ENCODE measurements around the gene RPLP1.

RPLP1 gene

DNA sequence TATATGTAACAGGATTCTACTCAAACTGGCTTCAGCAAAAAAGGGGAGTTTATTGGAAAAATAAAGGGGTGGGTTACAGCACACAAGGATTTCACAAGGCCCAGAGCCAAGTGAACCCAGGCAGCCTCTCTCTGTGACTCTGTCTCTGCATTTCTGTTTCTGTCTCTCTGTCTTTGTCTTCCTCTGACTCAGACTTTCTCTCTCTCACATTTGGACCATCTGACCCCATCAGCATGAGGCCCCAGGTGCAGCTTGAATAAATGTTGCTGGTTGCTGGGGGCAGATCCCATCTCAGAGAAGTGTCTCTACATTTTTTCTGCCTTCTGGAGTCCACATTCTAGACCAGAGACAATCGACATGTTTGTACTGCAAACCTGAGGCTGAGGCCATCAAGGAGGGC, 45.0 kb downstream of the RPLP1 start:
- DNase-seq (ENCODE audit: low read depth in 2 of 2), result no peak

DNA sequence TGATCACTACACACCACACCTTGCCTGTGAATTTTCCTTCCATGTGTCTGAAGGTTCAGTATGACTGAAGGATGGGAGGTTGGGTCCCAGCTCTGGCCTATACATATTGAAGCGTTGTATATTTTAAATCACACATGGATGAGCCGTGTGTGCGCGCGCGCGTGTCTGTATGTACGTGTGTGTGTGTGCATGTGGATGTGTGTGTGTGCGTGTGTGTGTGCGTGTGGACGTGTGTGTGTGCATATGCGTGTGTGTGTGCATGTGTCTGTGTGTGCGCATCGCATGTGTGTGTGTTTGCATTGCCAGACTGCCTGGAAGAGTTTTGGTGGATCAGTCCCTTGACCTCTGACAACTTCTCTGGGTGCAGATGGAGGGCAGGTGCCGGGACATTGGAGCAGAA, 45.7 kb downstream of the RPLP1 start:
- no peak for DNase-seq (ENCODE audit: low read depth in 2 of 2)

GRCh38 chr15:69498987-69499386, 46.4 kb downstream of the RPLP1 start:
- no peak for DNase-seq (ENCODE audit: low read depth in 2 of 2)

- no peak for DNase-seq (ENCODE audit: low read depth in 2 of 2)
These were observed 47.0 kb downstream of the RPLP1 start for GRCh38 chr15:69499521-69500211.

DNA sequence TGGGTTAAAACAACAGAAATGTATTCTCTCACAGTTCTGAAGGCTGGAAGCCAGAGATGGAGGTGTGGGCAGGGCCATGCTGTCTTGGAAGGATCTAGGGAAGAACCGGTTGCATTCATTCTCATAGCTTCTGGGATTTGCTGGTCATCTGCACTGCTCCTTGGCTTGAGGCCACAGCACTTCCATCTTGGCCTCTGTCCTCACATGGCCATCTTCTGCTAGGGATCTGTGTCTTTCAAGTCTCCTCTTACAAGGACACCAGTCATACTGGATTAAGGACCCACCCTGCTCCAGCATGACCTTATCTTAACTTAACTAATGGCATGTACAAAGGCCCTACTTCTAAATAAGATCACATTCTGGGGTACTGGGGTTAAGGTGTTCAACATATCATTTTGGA, 47.7 kb downstream of the RPLP1 start:
- no peak for DNase-seq (ENCODE audit: low read depth in 2 of 2)

DNA sequence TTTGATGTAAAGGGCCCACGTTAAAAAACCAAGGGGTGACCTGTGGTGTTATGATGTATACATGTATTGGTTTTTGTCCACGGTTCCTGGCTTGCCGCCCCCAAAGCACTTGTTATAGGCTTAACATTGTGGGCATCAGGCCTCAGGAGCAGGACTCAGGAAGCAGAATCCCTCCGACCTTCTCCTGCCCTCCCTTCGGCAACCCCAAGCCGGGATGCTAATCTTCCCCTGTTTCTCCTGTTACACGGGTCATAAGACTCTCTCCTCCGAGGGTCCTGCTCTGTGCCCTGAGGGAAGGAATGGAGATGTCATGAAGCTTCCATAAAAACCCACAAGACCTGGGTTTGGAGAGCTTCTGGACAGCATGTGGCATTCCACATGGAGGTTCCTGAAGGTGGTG, 48.8 kb downstream of the RPLP1 start:
- no peak for DNase-seq (ENCODE audit: low read depth in 2 of 2)

DNA sequence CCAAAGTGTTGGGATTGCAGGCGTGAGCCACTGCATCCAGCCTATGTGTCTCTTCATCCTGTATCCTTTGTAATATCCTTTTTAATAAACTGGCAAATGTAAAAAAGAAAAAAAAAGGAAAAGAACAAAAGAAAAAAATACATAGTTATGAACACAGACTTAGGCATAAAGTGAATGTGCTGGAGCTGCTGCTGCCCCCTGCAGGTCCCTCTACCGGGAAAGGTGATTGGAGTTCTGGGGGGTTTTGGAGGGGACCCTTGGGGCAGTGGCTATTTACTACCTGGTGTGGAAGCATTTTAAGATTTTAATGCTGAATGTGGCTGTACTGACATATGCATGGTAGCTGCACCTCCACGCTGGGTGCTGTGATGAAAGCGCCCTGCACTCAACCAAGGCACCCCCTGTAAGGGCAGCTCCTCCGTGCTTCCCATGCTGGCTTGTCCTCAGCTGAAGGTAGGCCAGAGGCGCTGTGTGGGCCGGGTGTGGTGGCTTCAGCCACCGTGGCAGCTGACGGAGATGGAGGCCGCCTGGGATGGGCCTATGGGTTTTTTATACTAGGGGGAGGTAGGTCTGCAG, 49.9 kb downstream of the RPLP1 start:
- no peak for DNase-seq (ENCODE audit: low read depth in 2 of 2)

- no peak for DNase-seq (ENCODE audit: low read depth in 2 of 2)
These were observed 51.9 kb downstream of the RPLP1 start for GRCh38 chr15:69504352-69505040.
